Smooth muscle cell (in vitro differentiated cells): ENCODE results near the gene ABCA12. TPM values are rescaled to one million over a fixed set of nuclear protein-coding genes. Genes with fewer than 3 reads are reported as not detected.

ENCODE experiments used
- DNase-seq: peaks from one replicate; lab custom pipeline; 2025; ENCODE audit not compliant: unreplicated experiment; lab: John Stamatoyannopoulos, UW
- H2AFZ ChIP-seq: fragments of 200-600 bp; sonication (generic); 2 replicates; pipeline ENCODE4 v1.6.0; 2016; ENCODE audit warnings: antibody characterized with exemption, low read depth, mild to moderate bottlenecking
- H3F3A ChIP-seq: fragments of 200-600 bp; sonication (generic); 2 replicates; pipeline ENCODE4 v1.6.0; 2017; ENCODE audit warnings: antibody characterized with exemption, low read depth
- H3K27ac ChIP-seq: fragments of 200-600 bp; sonication (generic); 2 replicates; pipeline ENCODE4 v1.5.1; 2016; ENCODE audit warnings: low read depth, mild to moderate bottlenecking
- H3K27me3 ChIP-seq: fragments of 200-600 bp; sonication (generic); 2 replicates; pipeline ENCODE4 v1.6.1; 2016; ENCODE audit warnings: low read depth, mild to moderate bottlenecking
- H3K36me3 ChIP-seq: fragments of 200-600 bp; sonication (generic); 2 replicates; pipeline ENCODE4 v1.5.1; 2016; ENCODE audit warnings: low read depth
- H3K4me1 ChIP-seq: fragments of 200-600 bp; sonication (generic); 2 replicates; pipeline ENCODE4 v1.5.1; 2016; ENCODE audit warnings: low read depth
- H3K4me2 ChIP-seq: fragments of 200-600 bp; sonication (generic); 2 replicates; pipeline ENCODE4 v1.6.0; 2016; ENCODE audit warnings: mild to moderate bottlenecking
- H3K4me3 ChIP-seq: fragments of 200-600 bp; sonication (generic); 2 replicates; pipeline ENCODE4 v1.5.1; 2016; ENCODE audit warnings: mild to moderate bottlenecking
- H3K79me2 ChIP-seq: fragments of 200-600 bp; sonication (generic); 2 replicates; pipeline ENCODE4 v1.6.0; 2016; ENCODE audit warnings: low read depth, mild to moderate bottlenecking
- H3K9ac ChIP-seq: fragments of 200-600 bp; sonication (generic); 2 replicates; pipeline ENCODE4 v1.6.0; 2016; ENCODE audit warnings: low read depth
- H3K9me3 ChIP-seq: fragments of 200-600 bp; sonication (generic); replicated peaks from 2 replicates; pipeline ENCODE4 v1.5.1; 2016; ENCODE audit warnings: low read depth
- H4K20me1 ChIP-seq: fragments of 200-600 bp; sonication (generic); 2 replicates; pipeline ENCODE4 v1.6.0; 2016; ENCODE audit warnings: low read depth
- WGBS: methylation state at CpG from one replicate; pipeline ENCODE4 v1.1.7; 2016; ENCODE audit warnings: low lambda C conversion rate; 5-methylcytosine and 5-hydroxymethylcytosine counted together
- polyA plus RNA-seq: library from polyadenylated mRNA; unstranded; fragments of >200 nt; fragmentation: Nextera tagmentation; extraction: Ambion mirVana; gene quantifications from 2 replicates; pipeline ENCODE4 v1.2.1, GENCODE V29; 2016
- total RNA-seq: library from RNA; depleted of rRNA; stranded (reverse); fragments of >200 nt; gene quantifications from 2 replicates; pipeline ENCODE4 v1.2.3, GENCODE V29; 2014
- TF ChIP-seq, protein P1 (sequence below): fragments of 200-600 bp; sonication (generic); IDR thresholded peaks from 2 replicates; pipeline ENCODE4 v1.5.1; 2017; ENCODE audit warnings: borderline replicate concordance, mild to moderate bottlenecking, antibody characterized with exemption; ENCODE audit not compliant: insufficient read depth, poor library complexity, severe bottlenecking

The ABCA12 gene
- total and polyA plus RNA-seq, 2 experiments from 2014 or later: 0.47 to 5.7 TPM

DNA sequence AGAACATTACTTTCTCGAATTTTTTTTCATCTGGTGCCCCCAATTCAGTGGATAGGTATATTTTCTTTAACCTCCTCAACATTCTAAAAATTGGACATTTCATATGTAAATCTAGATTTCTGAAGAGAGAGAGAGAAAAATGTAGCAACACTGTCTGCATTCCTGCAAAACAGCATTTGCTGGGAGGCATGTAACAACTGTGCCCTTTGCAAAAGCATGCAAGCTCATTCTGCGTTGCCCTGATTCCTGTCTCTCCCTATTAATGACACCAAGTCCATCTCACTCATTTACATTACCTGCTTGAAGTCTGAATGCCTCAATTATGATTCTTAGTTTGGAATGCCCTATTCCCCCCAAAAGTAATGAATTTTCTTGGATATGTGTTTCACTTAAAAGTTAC lies 249.1 kb downstream of the ABCA12 start:
- H3F3A ChIP-seq: no peaks in the 10 kb centered on the region
- H3K4me3 ChIP-seq: no peak overlapping the region
- no peak overlapping the region for H2AFZ ChIP-seq
- H3K36me3 ChIP-seq: no peaks in the 10 kb centered on the region
- H3K79me2 ChIP-seq: no peaks in the 10 kb centered on the region
- H3K4me2 ChIP-seq: no peak overlapping the region
- no peaks in the 10 kb centered on the region for H3K4me1 ChIP-seq
- WGBS: 80% methylated on average over 2 of the region's 2 CpGs
- no peak overlapping the region for H3K27ac ChIP-seq
- no peak overlapping the region for H3K9ac ChIP-seq
- H3K9me3 ChIP-seq: no peaks in the 10 kb centered on the region
- no peaks in the 10 kb centered on the region for H4K20me1 ChIP-seq
- H3K27me3 ChIP-seq: no peaks in the 10 kb centered on the region
- DNase-seq: no peak
- TF ChIP-seq, protein P1, sequence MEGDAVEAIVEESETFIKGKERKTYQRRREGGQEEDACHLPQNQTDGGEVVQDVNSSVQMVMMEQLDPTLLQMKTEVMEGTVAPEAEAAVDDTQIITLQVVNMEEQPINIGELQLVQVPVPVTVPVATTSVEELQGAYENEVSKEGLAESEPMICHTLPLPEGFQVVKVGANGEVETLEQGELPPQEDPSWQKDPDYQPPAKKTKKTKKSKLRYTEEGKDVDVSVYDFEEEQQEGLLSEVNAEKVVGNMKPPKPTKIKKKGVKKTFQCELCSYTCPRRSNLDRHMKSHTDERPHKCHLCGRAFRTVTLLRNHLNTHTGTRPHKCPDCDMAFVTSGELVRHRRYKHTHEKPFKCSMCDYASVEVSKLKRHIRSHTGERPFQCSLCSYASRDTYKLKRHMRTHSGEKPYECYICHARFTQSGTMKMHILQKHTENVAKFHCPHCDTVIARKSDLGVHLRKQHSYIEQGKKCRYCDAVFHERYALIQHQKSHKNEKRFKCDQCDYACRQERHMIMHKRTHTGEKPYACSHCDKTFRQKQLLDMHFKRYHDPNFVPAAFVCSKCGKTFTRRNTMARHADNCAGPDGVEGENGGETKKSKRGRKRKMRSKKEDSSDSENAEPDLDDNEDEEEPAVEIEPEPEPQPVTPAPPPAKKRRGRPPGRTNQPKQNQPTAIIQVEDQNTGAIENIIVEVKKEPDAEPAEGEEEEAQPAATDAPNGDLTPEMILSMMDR: no peak

GRCh38 chr2:214881647-214882202 lies 256.7 kb downstream of the ABCA12 start:
- no peaks in the 10 kb centered on the region for H3K79me2 ChIP-seq
- no peak for DNase-seq
- no peaks in the 10 kb centered on the region for H3K9me3 ChIP-seq
- no peaks in the 10 kb centered on the region for H3F3A ChIP-seq
- no peak overlapping the region for H3K9ac ChIP-seq
- TF ChIP-seq, protein P1: no peak
- H3K4me1 ChIP-seq: no peaks in the 10 kb centered on the region
- no peak overlapping the region for H3K4me2 ChIP-seq
- H2AFZ ChIP-seq: no peak overlapping the region
- H3K27ac ChIP-seq: no peak overlapping the region
- no peak overlapping the region for H3K4me3 ChIP-seq
- H4K20me1 ChIP-seq: no peaks in the 10 kb centered on the region
- no peaks in the 10 kb centered on the region for H3K36me3 ChIP-seq
- WGBS: 90% methylated on average over 6 of the region's 6 CpGs
- H3K27me3 ChIP-seq: no peaks in the 10 kb centered on the region

Other genes with a start within 250 kb of the ABCA12 start
- 10.7 and 28.3 TPM in 2 replicates for gene ATIC, start 173.4 kb upstream of the ABCA12 start, total RNA-seq
- 67.7 and 87.3 TPM in 2 replicates for gene ATIC, start 173.4 kb upstream of the ABCA12 start, polyA plus RNA-seq